ENCODE results near the gene RGS10.
A peak's percentile ranks its signal among the peaks of the same experiment; 100 is the strongest.
"Not testable (repeated sequence)": the region's sequence is repeated elsewhere in the genome, so short reads cannot be mapped to it uniquely, and the experiment has no call there.

Gene RGS10

DNA sequence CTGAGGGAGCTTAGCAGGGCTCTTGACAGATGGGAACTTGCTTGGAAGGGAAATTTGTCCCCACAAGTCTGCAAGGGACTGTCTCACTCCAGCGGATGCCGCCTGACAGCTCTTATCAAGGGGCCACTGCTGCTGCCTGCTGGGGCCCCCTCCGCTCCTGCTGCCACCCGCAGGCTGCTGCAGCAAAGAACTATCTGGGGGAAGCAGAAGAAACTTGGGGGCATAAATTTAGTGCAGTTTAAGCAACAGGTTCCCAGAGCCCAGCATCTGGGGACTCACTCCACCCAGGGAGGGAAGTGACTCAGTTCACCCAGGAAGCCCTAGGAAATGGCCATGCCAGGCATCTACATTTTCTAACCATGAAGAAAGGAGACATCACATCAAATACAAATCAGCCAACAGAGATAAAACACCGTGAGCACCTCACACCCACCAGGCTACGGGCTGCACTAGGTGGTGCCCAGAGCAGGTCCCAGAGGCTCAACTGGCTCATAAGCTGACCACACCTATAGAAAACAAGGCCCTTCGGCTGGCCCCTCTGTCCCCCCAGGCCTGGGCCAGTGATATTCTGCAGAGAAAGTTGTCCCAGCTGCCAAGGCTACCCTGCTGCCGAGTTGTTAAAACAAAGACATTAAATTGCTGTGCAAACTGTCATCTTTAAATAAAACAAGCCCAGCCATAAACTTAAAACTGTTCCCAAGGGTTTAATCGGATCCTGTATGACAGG, 3.7 kb downstream of the RGS10 start:
- no peak for DNase-seq

- no peak for DNase-seq
Observed at GRCh38 chr10:119537953-119538630, 4.4 kb downstream of the RGS10 start.

DNA sequence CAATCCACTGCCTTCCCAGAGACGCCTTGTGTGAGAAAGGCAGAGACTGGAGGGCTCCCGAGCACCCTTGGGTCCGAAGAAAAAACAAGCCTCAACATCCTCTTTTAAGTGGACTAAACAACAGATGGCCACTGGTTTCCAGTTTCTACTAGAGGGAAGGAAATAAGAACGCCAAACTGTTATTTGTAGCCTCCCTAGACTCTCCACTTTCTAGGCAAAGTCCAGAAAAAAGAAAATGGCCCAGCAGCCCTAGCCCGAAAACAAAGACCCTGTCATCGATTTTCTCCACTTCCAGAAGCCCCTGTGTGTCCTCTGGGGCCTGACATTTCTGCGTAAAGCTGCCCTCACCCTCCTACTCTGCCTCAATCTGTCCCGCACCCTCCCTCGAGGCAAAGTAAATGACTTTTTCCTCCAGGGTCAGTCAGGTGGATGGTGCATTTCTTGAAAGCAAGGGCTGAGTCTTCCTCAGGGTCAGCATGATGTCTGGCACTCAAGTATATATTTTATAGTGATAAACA, 6.0 kb downstream of the RGS10 start:
- DNase-seq = no peak

DNA sequence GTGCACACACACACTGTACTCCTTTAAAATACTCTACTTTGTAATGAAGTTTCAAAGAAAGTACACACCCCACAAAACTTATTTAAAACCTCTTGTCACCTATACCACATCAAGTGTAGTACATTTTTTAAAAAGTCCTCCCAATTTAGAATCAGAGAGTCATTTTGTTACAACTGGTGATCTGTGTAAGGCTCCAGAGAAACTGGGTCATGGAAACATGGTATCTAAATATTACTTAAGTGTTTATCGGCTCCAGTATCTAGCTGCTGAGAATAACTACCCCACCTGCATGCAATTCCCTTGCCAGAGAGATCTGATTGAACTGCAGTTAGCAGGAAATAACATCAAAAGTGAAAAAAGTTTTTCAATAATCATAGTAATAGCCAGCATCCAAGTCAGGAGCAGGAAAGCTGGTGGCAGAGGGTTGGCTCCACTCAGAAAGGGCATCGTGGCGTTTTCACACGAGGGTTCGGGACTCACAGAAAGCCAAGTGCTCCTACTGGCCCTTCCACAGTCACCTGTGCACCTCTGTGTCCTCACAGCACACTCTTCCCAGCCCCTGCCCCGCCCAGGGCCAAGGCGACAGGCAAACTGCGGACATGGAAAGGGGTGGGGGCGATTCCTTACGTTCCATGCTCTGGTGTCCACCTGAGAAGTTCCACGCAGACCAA, 6.5 kb downstream of the RGS10 start:
- no peak for DNase-seq

DNA sequence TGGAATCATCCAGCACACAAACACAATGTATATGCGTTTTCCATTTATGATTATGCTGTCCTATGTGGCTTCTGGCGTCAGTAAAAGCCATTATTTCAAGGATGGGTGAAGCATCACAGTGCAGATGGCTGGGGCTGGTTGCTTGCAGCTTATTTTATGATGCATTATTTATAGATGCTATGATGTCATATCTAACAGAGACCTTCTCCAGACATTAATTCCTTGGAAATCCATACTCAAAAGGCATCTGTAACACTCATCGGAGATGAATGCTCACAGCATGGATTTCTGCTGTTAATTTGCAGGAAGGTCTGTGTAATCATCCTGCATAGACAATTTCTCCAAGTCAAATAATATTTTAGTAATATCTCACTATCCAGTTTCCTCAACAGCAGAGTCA, 7.2 kb downstream of the RGS10 start:
- no peak for DNase-seq

GRCh38 chr10:119533473-119533872, 9.0 kb downstream of the RGS10 start:
- no peak for DNase-seq

- not testable (repeated sequence) for DNase-seq
Observed at GRCh38 chr10:119532791-119533190, 9.7 kb downstream of the RGS10 start.

GRCh38 chr10:119532251-119532650, 10.3 kb downstream of the RGS10 start:
- DNase-seq = not testable (repeated sequence)

DNA sequence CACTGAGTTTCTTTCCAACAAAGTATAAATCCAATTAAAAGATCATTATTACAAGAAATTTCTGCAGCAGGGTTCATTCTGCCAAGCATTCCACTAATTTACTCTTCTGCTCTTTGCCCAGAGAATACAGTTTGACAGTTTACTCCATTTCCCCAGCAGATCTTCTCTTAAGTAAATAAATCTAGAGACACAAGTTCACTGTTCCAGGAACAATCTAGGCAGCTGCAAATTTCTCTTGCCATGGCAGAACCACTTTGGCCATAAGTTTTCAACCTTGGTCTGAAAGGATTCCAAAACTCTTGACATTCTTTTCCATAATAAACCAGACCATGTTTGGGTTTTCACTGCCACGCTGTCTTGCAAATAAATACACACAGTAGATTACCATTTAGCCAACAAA, 11.5 kb downstream of the RGS10 start:
- no peak for DNase-seq

- DNase-seq = not testable (repeated sequence)
Observed at GRCh38 chr10:119528663-119529237, 13.8 kb downstream of the RGS10 start.

- peak; percentile 23 for DNase-seq
Observed at GRCh38 chr10:119526621-119527592, 15.6 kb downstream of the RGS10 start.

- DNase-seq = no peak
Observed at GRCh38 chr10:119526149-119526548, 16.4 kb downstream of the RGS10 start.

DNA sequence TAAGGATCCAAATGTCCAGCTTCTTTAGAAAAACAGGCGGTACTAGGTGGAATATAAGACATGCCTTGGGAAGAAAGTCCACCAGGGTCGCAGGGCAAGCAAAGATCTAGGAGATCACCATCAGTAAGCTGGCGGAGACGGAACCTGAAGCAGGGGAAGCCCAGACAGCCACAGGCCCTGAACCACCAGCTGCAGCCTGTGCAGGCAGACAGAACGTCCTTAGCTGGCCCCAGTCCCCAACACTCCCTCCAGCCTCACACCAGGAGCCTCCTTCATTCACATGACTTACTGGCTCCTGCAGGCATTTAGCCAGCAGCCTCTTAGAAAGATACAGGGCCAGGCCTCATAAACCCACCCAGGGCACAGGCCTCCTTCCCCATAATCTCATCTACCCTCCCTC, 17.4 kb downstream of the RGS10 start:
- DNase-seq = no peak

GRCh38 chr10:119524720-119525070, 17.8 kb downstream of the RGS10 start:
- no peak for DNase-seq

DNA sequence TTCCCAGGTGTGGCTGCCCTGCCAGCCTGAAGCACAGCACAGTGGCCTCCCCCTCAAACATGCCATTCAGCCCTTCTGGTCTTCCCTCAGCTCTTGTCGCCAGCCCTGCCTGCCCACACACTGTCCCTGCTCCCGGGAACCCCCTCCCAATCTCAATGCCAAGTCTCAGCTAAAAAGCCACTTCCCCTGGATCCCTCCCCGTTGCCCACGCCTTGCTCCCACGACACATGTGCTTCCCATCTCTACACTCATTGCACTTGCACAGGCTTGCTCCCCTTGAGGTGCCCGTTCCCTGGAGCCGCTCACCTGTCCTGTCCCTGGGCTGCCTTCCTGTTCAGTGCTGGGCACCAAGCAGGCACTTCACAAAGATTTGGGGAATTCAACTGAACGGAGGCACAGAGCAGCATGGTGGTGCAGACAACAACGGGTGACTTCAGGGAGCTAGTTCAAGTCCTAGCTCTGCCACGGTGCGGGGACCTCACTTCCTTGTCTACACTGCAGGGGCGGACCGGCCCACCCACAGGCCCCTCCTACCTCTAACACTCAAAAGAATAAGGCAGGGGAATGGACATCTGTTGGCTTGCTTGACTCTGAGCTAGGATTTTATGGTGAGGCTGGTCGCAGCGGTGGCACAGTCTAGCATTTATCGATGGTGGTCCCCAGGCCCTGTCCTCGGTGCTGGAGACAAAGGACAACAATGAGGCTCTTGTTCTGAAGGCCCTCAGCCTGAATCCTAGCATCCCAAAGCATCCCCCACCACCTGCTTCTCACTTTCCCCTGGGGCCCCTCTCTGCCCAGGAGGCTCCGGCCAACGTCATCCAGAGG, 18.4 kb downstream of the RGS10 start:
- DNase-seq = no peak

DNA sequence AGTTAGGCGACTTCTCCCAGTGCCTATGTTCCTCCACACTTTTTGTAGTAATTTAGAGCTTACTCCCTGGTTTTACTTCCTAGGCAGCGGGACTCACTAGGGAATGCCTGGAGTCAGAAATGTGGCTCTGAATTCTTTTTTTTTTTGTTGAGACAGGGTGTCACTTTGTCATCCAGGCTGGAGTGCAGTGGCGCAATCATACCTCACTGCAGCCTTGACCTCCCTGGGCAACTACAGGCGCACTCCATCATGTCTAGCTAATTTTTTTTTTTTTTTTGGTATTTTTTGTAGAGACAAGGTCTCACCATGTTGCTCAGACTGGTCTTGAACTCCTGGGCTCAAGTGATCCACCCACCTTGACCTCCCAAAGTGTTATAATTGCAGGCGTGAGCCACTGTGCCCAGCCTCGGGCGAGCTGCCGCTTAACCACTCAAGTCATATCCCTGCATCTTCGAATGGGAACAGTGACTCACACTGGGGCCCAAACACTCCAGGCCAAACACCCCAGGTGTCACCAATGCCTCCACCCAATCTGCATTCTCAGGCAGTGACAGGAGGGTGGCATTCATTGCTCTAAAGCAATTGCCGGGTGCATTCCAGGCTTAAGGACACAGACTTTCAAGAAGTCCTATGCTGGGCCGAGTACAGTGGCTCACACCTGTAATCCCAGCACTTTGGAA, 19.6 kb downstream of the RGS10 start:
- DNase-seq = no peak

GRCh38 chr10:119521443-119522204, 20.9 kb downstream of the RGS10 start:
- no peak for DNase-seq

DNA sequence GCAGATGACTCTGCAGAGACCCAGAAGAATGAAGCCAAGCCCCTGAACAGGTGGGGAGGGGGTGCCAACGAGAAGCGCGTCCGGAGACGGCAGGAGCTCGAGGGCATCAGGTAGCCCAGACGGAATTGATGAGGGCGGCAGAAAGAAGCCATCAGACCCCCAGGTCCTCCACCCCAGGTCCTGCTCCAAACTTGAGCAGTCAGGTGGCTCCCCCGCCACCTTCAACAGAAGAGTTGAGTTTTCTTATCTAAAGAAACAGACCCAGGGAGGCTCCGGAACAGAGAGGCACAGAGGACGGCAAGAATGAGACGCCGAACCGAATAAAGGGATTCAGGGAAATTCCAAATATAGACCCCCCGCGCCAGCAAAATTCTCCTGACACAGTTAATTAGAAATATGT, 22.2 kb downstream of the RGS10 start:
- DNase-seq = no peak

- no peak for DNase-seq
Observed at GRCh38 chr10:119518936-119519335, 23.6 kb downstream of the RGS10 start.

DNA sequence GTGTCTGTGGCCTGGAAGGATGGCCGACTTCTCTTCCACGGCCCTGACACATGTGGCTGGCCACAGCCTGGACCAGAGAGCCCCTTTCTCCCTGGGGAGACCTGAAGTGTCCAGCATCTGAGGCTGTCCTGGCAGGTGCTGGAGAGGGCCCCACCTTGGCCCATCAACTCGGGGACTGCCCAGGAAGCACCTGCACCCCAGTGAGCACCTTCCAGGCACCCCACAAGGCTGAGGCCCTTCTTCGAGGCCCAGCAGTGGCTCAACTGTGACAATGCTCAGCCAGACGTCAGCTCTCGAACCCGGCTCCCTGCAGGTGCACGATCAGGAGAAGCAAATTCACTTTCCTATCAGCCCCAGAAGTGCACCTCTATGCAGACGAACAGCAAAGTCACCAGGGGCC, 24.3 kb downstream of the RGS10 start:
- DNase-seq = no peak
